Lower leg skin (tissue), 4 donors: ENCODE measurements around the gene LTBP2. TPM values are rescaled to one million over a fixed set of nuclear protein-coding genes. Genes with fewer than 3 reads are reported as not detected.

ENCODE experiments used
- DNase-seq, 2 donors: peaks; one replicate each; pipeline ENCODE4 v3.0.0-alpha.2; 2019; ENCODE audit warnings: low spot score in 2 of 2
- H3K4me3 ChIP-seq: fragments of 200-600 bp; sonication (generic); 2 replicates; pipeline ENCODE4 v1.5.1; 2017; ENCODE audit warnings: mild to moderate bottlenecking, low read depth; ENCODE audit not compliant: poor library complexity, severe bottlenecking
- CTCF ChIP-seq, 3 donors: fragments of 450-650 bp; IDR thresholded peaks; one replicate each; pipeline ENCODE4 v1.5.1; 2016; ENCODE audit warnings: antibody characterized with exemption in 3 of 3, mild to moderate bottlenecking in 3 of 3, moderate library complexity in 2 of 3
- POLR2A ChIP-seq, 2 donors: fragments of 450-650 bp; IDR thresholded peaks; one replicate each; pipeline ENCODE4 v1.6.1; 2016 to 2017; ENCODE audit warnings: antibody characterized with exemption in 2 of 2, mild to moderate bottlenecking in 1 of 2, moderate library complexity in 1 of 2
- WGBS, 2 donors: methylation state at CpG; one replicate each; pipeline ENCODE4 v1.1.5; 2018; 5-methylcytosine and 5-hydroxymethylcytosine counted together
- intact Hi-C: fragments of 100-400 bp; cut with DNase I; formaldehyde crosslinking; loops from one replicate; pipeline ENCODE4 v1.15.0; 2023; ENCODE audit warnings: low total_unique reads
- total RNA-seq, 4 donors: library from RNA; depleted of rRNA; stranded (reverse); fragments of >200 nt; gene quantifications; one replicate each; pipeline ENCODE4 v1.1.0, GENCODE V29; 2016

LTBP2 gene
- total RNA-seq, 4 donors from 2014 or later = 13.7 to 39.3 (median 25.9) TPM

DNA sequence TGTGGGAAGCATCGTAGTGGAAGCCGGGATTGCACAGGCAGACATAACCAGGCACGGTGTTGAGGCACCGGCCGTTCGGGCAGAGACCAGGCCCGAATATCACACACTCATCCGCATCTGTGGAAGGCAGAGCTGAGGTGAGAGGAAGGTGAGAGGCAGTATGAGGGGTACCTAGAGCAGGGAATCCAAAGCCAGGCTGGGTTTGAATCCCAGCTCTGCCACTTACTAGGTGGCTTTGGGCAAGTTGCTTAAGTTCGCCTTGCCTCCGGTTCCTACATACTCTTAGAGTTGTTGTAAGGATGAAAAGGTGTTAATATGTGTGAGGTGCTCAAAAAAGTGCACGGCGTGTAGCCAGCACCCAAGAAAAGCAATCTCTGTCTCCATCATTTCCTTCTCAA lies 108.1 kb downstream of the LTBP2 start:
- intact Hi-C loops = loop anchor here (10.0 kb wide), 1 partner anchor 101 kb away; no protein-coding TSS in a partner anchor
- no peak overlapping the region for H3K4me3 ChIP-seq
- TF ChIP-seq POLR2A (IDR thresholded peaks at IDR 0.05) (no peak), CTCF (IDR thresholded peaks at IDR 0.05) (no peak)
- peak in 1 of 2 donors; percentile 53 for DNase-seq
- WGBS, 2 donors = 90 to 91% methylated on average over 12 of the region's 12 CpGs

GRCh38 chr14:74503291-74503937 lies 108.6 kb downstream of the LTBP2 start:
- WGBS, 2 donors = 67 to 69% methylated on average over 13 to 14 of the region's 14 CpGs
- intact Hi-C loops = loop anchor here (10.0 kb wide), 1 partner anchor 101 kb away; no protein-coding TSS in a partner anchor
- DNase-seq = peak in 1 of 2 donors; percentile 84
- no peak overlapping the region for H3K4me3 ChIP-seq
- no peak for TF ChIP-seq POLR2A (IDR thresholded peaks at IDR 0.05)
- TF ChIP-seq CTCF (IDR thresholded peaks at IDR 0.05) = no peak

- DNase-seq = no peak
Observed at GRCh38 chr14:74502236-74503019, 109.6 kb downstream of the LTBP2 start.

GRCh38 chr14:74501691-74502090 lies 110.3 kb downstream of the LTBP2 start:
- no peak for DNase-seq
- WGBS, 2 donors = 57 to 59% methylated on average over 5 of the region's 5 CpGs
- no peak for TF ChIP-seq CTCF (IDR thresholded peaks at IDR 0.05)
- intact Hi-C loops = loop anchor here (10.0 kb wide), 1 partner anchor 103 kb away; no protein-coding TSS in a partner anchor
- no peak overlapping the region for H3K4me3 ChIP-seq

More at GRCh38 chr14:74502236-74503019, 109.6 kb downstream of the LTBP2 start:
- no peak for TF ChIP-seq POLR2A (IDR thresholded peaks at IDR 0.05)
- TF ChIP-seq CTCF (IDR thresholded peaks at IDR 0.05) = no peak
- H3K4me3 ChIP-seq = no peak overlapping the region
- WGBS, 2 donors = 71 to 73% methylated on average over 19 to 21 of the region's 21 CpGs
- intact Hi-C loops = loop anchor here (10.0 kb wide), 1 partner anchor 102 kb away; no protein-coding TSS in a partner anchor

DNA sequence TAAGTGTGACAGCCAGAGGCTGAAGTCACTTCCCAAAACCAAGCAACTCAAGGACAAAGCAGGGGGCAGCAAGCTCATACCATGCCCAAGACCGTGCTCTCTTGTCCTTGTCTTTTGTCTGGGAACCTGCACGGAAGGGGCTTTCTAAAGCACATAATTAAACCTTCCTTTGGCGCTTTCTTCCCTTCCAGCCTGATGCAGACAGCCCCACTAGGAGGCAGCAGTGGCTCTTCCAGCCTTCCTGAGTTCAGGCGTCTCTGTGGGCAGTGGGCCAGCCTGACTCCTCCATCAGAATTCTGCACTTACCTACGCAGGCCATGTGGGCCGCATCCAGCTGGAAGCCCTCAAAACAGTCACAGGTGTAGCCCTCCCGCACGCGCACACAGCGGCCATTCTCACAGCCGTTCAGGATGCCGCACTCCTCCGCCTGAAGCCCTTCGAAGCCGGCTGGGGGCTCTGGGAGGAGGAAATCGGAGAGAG lies 110.9 kb downstream of the LTBP2 start:
- intact Hi-C loops = loop anchor here (10.0 kb wide), 1 partner anchor 104 kb away; no protein-coding TSS in a partner anchor
- peak; percentile 57 to 92 for DNase-seq
- 33 to 49% methylated on average over 16 of the region's 16 CpGs for WGBS, 2 donors

More for the DNA sequence above, 110.9 kb downstream of the LTBP2 start:
- H3K4me3 ChIP-seq = no peak overlapping the region
- no peak for TF ChIP-seq CTCF (IDR thresholded peaks at IDR 0.05)
- no peak for TF ChIP-seq POLR2A (IDR thresholded peaks at IDR 0.05)
